Measurements from ENCODE around the gene CCL23. TPM values are rescaled to one million over a fixed set of nuclear protein-coding genes. Genes with fewer than 3 reads are reported as not detected.

The CCL23 gene
- total and polyA plus RNA-seq, 3 experiments from 2014 or later, result 0.37 TPM; not detected in 2

GRCh38 chr17:35973333-35974260 is 44.2 kb downstream of the CCL23 start:
- no peaks in the 10 kb centered on the region for H3K9me3 Mint-ChIP-seq
- no peaks in the 10 kb centered on the region for H3K27me3 ChIP-seq (ENCODE audit: insufficient read depth, low read length, poor library complexity, severe bottlenecking)
- no peak for DNase-seq
- no peaks in the 10 kb centered on the region for H3K4me1 ChIP-seq (ENCODE audit: insufficient read depth, low read length)
- no peaks in the 10 kb centered on the region for H3K9me3 ChIP-seq (ENCODE audit: low read length)
- H3K27me3 Mint-ChIP-seq, result no peaks in the 10 kb centered on the region
- CTCF ChIA-PET, result interaction anchor here (1.3 to 13.2 kb wide), 2 partner anchors 176 to 509 kb away, joined by 4 to 212 read pairs; no protein-coding TSS in a partner anchor
- no peak overlapping the region for H3K4me3 ChIP-seq (ENCODE audit: low read length)
- H3K27ac ChIP-seq (ENCODE audit: low read depth, low read length), result no peak overlapping the region
- POLR2A ChIA-PET, result no interaction called here
- no peaks in the 10 kb centered on the region for H3K36me3 ChIP-seq (ENCODE audit: insufficient read depth, low read length)
- H3K36me3 Mint-ChIP-seq, result no peaks in the 10 kb centered on the region
- peaks cover 12 to 25% (median 17%) of the 10 kb centered on the region in 3 donors for H3K4me1 Mint-ChIP-seq
- peak overlapping the region in 5 of 8 donors; percentile 2 to 84 (median 38) for H3K27ac Mint-ChIP-seq
- no peak overlapping the region for H3K4me3 Mint-ChIP-seq

DNA sequence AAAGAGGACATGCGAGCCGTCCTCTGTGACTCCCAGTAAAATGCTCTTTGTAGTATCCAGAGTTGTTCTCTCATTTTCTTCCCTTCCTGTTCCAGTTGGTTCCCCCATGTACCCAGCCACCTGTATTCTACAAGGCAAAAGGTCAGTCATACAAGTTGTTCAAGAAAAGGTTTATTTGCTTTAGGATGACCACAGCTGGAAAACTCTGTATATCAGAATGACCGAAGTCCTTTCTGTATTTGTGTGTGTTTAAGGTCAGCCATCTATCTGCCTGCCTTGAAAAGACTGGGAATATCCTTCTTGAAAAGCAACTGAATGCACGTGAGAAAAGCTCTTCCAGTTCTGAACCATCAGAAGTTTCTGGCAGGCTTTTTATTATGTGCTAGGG is 44.8 kb downstream of the CCL23 start:
- Mint-ChIP-seq H3K27ac (no peak overlapping the region), H3K27me3 (no peaks in the 10 kb centered on the region), H3K4me3 (no peak overlapping the region), H3K36me3 (no peaks in the 10 kb centered on the region), H3K9me3 (no peaks in the 10 kb centered on the region), H3K4me1 (peaks cover 12 to 25% (median 17%) of the 10 kb centered on the region in 3 donors)
- no peaks in the 10 kb centered on the region for H3K4me1 ChIP-seq (ENCODE audit: insufficient read depth, low read length)
- H3K36me3 ChIP-seq (ENCODE audit: insufficient read depth, low read length), result no peaks in the 10 kb centered on the region
- POLR2A ChIA-PET, result no interaction called here
- H3K9me3 ChIP-seq (ENCODE audit: low read length), result no peaks in the 10 kb centered on the region
- no peak for DNase-seq
- CTCF ChIA-PET, result interaction anchor here (1.1 to 13.2 kb wide), 3 partner anchors 16 to 510 kb away, joined by 3 to 212 read pairs (median 4); no protein-coding TSS in a partner anchor
- no peaks in the 10 kb centered on the region for H3K27me3 ChIP-seq (ENCODE audit: insufficient read depth, low read length, poor library complexity, severe bottlenecking)
- no peak overlapping the region for H3K27ac ChIP-seq (ENCODE audit: low read depth, low read length)
- H3K4me3 ChIP-seq (ENCODE audit: low read length), result no peak overlapping the region

- H3K4me1 Mint-ChIP-seq, result peaks cover 12 to 25% (median 17%) of the 10 kb centered on the region in 3 donors
- H3K36me3 Mint-ChIP-seq, result no peaks in the 10 kb centered on the region
- CTCF ChIA-PET, result interaction anchor here (1.1 to 13.2 kb wide), 3 partner anchors 16 to 510 kb away, joined by 3 to 212 read pairs (median 4); no protein-coding TSS in a partner anchor
- no peaks in the 10 kb centered on the region for H3K4me1 ChIP-seq (ENCODE audit: insufficient read depth, low read length)
- no peaks in the 10 kb centered on the region for H3K27me3 Mint-ChIP-seq
- H3K9me3 Mint-ChIP-seq, result no peaks in the 10 kb centered on the region
- no peaks in the 10 kb centered on the region for H3K36me3 ChIP-seq (ENCODE audit: insufficient read depth, low read length)
- H3K4me3 Mint-ChIP-seq, result no peak overlapping the region
- no peak for DNase-seq
- no peak overlapping the region for H3K27ac Mint-ChIP-seq
- H3K27ac ChIP-seq (ENCODE audit: low read depth, low read length), result no peak overlapping the region
- H3K27me3 ChIP-seq (ENCODE audit: insufficient read depth, low read length, poor library complexity, severe bottlenecking), result no peaks in the 10 kb centered on the region
- no peak overlapping the region for H3K4me3 ChIP-seq (ENCODE audit: low read length)
- H3K9me3 ChIP-seq (ENCODE audit: low read length), result no peaks in the 10 kb centered on the region
- POLR2A ChIA-PET, result no interaction called here
These were observed 45.2 kb downstream of the CCL23 start for GRCh38 chr17:35972535-35972934.

DNA sequence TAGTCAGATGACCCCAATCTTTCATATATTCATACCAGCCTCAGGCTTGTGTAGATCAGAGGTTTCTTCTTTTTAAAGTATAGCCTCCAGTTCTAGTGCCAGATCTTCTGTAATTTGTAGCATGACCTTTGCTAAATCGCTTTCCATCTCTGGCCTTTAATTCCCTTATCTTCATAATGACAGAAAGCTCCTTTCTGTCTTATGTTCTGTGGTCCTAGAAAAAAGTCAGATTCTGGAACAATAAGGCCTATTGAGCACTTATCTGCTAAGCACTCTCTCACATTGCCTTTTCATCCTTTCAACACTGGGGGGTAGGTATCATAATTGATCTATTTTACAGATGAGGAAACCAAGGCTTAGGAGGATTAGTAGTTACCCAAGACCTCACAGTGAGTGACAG is 45.7 kb downstream of the CCL23 start:
- Mint-ChIP-seq H3K27me3 (no peaks in the 10 kb centered on the region), H3K9me3 (no peaks in the 10 kb centered on the region), H3K27ac (peak overlapping the region in 1 of 8 donors; percentile 22), H3K4me3 (no peak overlapping the region), H3K36me3 (no peaks in the 10 kb centered on the region), H3K4me1 (peaks cover 12 to 25% (median 17%) of the 10 kb centered on the region in 3 donors)
- H3K27me3 ChIP-seq (ENCODE audit: insufficient read depth, low read length, poor library complexity, severe bottlenecking), result no peaks in the 10 kb centered on the region
- H3K27ac ChIP-seq (ENCODE audit: low read depth, low read length), result no peak overlapping the region
- ChIA-PET CTCF (interaction anchor here (1.1 to 13.2 kb wide), 4 partner anchors 15 to 511 kb away, joined by 3 to 212 read pairs (median 4); no protein-coding TSS in a partner anchor), POLR2A (no interaction called here)
- DNase-seq, result no peak
- H3K9me3 ChIP-seq (ENCODE audit: low read length), result no peaks in the 10 kb centered on the region
- no peaks in the 10 kb centered on the region for H3K36me3 ChIP-seq (ENCODE audit: insufficient read depth, low read length)
- no peaks in the 10 kb centered on the region for H3K4me1 ChIP-seq (ENCODE audit: insufficient read depth, low read length)
- no peak overlapping the region for H3K4me3 ChIP-seq (ENCODE audit: low read length)

GRCh38 chr17:35969558-35970380 is 48.0 kb downstream of the CCL23 start:
- Histone ChIP-seq H3K27ac (ENCODE audit: low read depth, low read length) (no peak overlapping the region), H3K27me3 (ENCODE audit: insufficient read depth, low read length, poor library complexity, severe bottlenecking) (no peaks in the 10 kb centered on the region), H3K4me1 (ENCODE audit: insufficient read depth, low read length) (no peaks in the 10 kb centered on the region), H3K4me3 (ENCODE audit: low read length) (no peak overlapping the region), H3K9me3 (ENCODE audit: low read length) (no peaks in the 10 kb centered on the region), H3K36me3 (ENCODE audit: insufficient read depth, low read length) (no peaks in the 10 kb centered on the region)
- peak; percentile 45 to 80 (median 68) for DNase-seq
- Mint-ChIP-seq H3K4me1 (peaks cover 7 to 16% (median 8%) of the 10 kb centered on the region in 3 donors), H3K4me3 (no peak overlapping the region), H3K27me3 (no peaks in the 10 kb centered on the region), H3K36me3 (no peaks in the 10 kb centered on the region), H3K9me3 (no peaks in the 10 kb centered on the region), H3K27ac (peak overlapping the region in 2 of 8 donors; percentile 3 to 73)
- POLR2A ChIA-PET, result interaction anchor here (0.5 to 0.7 kb wide), 2 partner anchors 228 to 505 kb away, joined by 3 to 6 read pairs; no protein-coding TSS in a partner anchor
- CTCF ChIA-PET, result interaction anchor here (0.7 to 13.2 kb wide), 19 partner anchors 11 to 214 kb away, joined by 3 to 212 read pairs (median 5); partner anchors contain the start of genes CCL16 and TAF15

DNA sequence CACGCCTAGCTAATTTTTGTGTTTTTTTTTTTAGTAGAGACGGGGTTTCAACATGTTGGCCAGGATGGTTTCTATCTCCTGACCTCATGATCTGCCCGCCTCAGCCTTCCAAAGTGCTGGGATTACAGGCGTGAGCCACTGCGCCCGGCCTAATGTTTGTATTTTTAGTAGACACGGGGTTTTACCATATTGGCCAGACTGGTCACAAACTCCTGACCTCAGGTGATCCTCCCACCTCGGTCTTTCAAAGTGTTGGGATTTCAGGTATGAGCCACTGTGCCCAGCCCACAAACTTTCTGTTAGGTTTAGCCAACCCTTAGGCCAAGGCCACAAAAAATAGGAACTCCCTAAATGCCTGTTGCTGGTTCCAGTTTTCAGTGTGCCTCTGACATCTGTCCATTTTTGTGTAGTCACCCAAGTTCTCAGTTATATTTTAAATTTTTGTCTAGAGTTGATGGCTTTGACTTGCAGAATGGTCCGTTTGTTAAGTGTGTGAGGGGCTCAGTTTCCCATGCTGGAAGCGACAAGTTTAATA is 49.2 kb downstream of the CCL23 start:
- H3K36me3 ChIP-seq (ENCODE audit: insufficient read depth, low read length), result no peaks in the 10 kb centered on the region
- Mint-ChIP-seq H3K4me3 (no peak overlapping the region), H3K27ac (no peak overlapping the region), H3K27me3 (no peaks in the 10 kb centered on the region), H3K36me3 (no peaks in the 10 kb centered on the region), H3K9me3 (no peaks in the 10 kb centered on the region), H3K4me1 (peaks cover 7 to 13% (median 8%) of the 10 kb centered on the region in 3 donors)
- no peaks in the 10 kb centered on the region for H3K9me3 ChIP-seq (ENCODE audit: low read length)
- ChIA-PET CTCF (interaction anchor here (0.7 to 13.2 kb wide), 15 partner anchors 10 to 205 kb away, joined by 3 to 212 read pairs (median 5); partner anchors contain the start of genes CCL16 and TAF15), POLR2A (no interaction called here)
- no peaks in the 10 kb centered on the region for H3K4me1 ChIP-seq (ENCODE audit: insufficient read depth, low read length)
- H3K27ac ChIP-seq (ENCODE audit: low read depth, low read length), result no peak overlapping the region
- no peak for DNase-seq
- no peaks in the 10 kb centered on the region for H3K27me3 ChIP-seq (ENCODE audit: insufficient read depth, low read length, poor library complexity, severe bottlenecking)
- H3K4me3 ChIP-seq (ENCODE audit: low read length), result no peak overlapping the region

DNA sequence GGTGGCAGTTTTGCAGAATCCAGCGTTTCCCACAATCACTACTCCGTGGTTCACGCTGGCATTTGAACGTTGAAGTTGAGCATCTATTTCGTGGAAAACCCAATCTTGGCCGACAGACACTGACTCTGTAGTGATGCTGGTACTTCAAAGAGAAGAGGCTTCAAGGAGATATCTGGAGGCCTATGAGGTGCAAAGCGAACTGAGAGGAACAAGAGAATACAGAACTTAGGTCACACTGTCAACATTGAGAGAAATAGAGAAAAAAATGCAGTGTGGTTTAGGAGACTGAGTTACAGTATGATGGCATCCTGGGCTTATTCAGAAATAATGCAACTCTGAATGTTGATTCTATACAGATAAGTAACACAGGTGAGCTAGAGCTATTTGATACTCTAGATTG is 52.5 kb downstream of the CCL23 start:
- Mint-ChIP-seq H3K4me1 (peaks cover 7 to 9% (median 8%) of the 10 kb centered on the region in 3 donors), H3K27me3 (no peaks in the 10 kb centered on the region), H3K4me3 (no peak overlapping the region), H3K9me3 (no peaks in the 10 kb centered on the region), H3K27ac (no peak overlapping the region), H3K36me3 (peaks cover 0 to 3% (median 0%) of the 10 kb centered on the region in 3 donors)
- ChIA-PET POLR2A (no interaction called here), CTCF (no interaction called here)
- H3K9me3 ChIP-seq (ENCODE audit: low read length), result no peaks in the 10 kb centered on the region
- no peaks in the 10 kb centered on the region for H3K27me3 ChIP-seq (ENCODE audit: insufficient read depth, low read length, poor library complexity, severe bottlenecking)
- H3K36me3 ChIP-seq (ENCODE audit: insufficient read depth, low read length), result no peaks in the 10 kb centered on the region
- no peak overlapping the region for H3K4me3 ChIP-seq (ENCODE audit: low read length)
- no peaks in the 10 kb centered on the region for H3K4me1 ChIP-seq (ENCODE audit: insufficient read depth, low read length)
- H3K27ac ChIP-seq (ENCODE audit: low read depth, low read length), result no peak overlapping the region
- no peak for DNase-seq

Measured in CD8-positive, alpha-beta memory T cell (primary cell).